Posterior cingulate gyrus (tissue), 11 donors: ENCODE measurements around the gene ATL1.

Experiments
- DNase-seq, 10 donors: peaks; one replicate each; pipeline versions ENCODE4 v3.0.0 to v3.0.0-alpha.2; 2020 to 2021; ENCODE audit warnings: mixed read lengths in 3 of 10
- intact Hi-C: fragments of 100-400 bp; cut with DNase I; formaldehyde crosslinking; loops from one replicate; pipeline ENCODE4 v1.15.1; 2023

The ATL1 gene

DNA sequence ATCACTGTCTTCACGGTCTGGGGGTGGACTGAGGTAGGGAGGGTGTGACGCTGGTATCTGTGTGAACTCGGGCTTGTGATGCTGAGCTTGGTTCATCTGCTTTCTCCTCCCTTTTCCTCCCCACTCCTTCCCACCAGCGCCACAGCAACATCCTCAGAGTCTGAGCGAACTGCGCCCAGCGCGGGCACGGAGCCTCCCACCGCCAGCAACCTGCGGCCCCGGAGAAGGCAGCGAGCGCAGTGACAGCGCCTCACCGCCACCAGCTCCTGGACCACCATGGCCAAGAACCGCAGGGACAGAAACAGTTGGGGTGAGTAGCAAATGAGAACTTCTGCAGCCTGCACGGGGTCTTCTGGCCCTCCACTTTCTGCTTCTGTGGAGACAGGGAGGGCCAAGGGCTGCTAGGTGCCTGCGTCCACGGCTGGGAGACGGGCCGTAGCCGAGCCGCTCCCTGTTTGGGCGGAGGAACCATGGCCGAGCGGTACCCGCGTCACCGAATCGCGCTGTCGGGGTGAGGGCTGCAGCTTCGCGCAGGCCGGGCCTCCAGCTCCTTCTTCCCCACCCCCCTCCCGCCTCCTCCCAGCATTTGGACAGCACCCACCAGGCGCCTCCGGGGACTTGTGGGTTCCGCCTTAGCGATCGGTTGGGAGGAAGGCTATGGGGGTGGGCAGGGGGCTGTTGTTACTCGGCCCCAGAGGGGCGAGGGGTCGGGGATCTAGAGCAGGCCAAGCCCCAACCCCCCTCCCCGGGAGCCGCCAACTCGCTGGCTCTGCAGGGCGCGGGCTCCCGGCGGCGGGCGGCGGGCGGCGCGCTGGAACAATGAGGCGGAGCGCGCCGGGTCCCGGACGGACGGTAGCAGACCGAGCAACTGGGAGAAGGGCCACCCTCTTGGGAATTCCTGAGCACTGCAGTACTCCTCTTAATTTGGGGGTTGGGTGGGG lies at the start of gene ATL1:
Gene ATL1 (plus strand): TSS at position 156 of the 941 bp plus-strand sequence. CDS start 121 bp downstream, at position 277.
- intact Hi-C loops: loop anchor here (2.0 kb wide), 2 partner anchors 109 to 271 kb away; partner anchors contain the start of genes NIN and SAV1
- peak; percentile 68 to 96 (median 80) for DNase-seq

DNA sequence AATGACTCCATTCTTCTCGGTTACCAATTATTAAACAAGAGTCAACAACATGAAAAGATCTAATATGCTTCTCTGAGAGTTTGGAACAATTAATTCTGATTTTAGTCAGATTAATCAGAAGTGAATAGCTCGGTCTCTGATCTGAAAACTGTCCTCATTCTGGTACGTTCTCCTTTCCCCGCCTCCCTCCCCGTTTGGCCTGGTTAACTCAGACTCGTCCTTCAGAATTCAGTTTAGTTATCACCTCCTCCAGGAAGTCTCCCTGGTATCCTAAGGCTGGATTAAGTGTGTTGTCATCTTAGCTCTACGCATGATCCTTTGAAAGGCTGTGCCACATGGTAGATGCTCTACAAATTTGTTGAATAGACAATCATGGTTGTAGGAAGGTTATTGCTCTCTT lies 49.8 kb upstream of the ATL1 start:
- intact Hi-C loops: no loop called here
- no peak for DNase-seq

DNA sequence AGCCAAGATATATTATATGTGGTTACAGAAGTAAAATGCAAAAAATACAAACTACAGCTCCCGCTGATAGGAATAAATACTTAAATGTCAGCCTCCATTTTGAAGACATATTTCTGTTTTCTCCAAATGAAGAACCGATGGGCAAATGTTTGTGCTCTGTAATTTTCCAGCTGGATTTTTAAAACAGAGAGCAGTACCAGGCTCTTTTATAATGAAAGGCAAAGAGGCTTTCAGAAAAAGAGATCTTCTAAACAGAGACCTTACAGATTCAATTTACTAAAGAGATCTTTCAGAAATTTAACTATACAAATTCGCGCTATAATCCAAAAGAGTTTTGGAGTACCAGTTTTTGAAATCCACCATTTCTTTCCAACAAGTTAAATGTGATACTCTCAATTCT lies 47.5 kb upstream of the ATL1 start:
- intact Hi-C loops: no loop called here
- no peak for DNase-seq

- intact Hi-C loops: no loop called here
- no peak for DNase-seq
These were observed 43.9 kb upstream of the ATL1 start for GRCh38 chr14:50516091-50516490.

- no peak for DNase-seq
- intact Hi-C loops: no loop called here
These were observed 38.8 kb upstream of the ATL1 start for GRCh38 chr14:50520947-50521815.

- no peak for DNase-seq
- intact Hi-C loops: no loop called here
These were observed 38.0 kb upstream of the ATL1 start for GRCh38 chr14:50521912-50522341.

DNA sequence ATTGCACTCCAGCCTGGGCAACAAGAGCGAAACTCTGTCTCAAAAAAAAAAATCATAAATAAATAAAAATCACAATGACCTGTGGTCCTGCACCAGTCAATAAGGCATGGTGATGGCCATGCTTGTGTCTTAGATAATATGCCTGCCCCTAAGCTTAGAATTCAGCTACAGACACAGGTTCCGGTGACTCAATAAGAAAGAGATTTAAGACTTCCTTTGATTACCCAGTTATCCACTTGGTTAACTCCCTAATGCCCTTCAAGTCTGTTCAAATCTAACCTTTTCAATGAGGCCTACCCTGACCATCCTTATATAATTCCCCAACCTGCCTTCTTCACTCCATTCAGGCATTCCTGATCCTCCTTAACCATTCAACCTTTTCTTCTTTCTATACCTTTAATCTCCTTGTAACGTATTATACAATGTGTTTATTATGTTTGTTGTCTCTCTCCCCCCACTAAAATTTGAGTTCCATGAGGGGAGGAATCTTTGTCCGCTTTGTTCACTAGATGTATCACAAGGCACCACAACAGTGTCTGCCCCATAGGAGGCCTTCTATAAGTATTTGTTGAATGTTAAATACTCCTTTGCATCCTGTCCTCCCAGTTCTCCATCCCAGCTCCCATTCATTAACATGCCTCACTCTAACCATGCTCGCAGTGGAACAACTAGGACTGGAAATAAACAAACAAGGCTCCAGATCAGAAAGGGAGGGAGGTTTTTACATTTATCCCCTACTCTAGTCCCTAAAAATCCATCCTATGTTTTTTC lies 36.5 kb upstream of the ATL1 start:
- intact Hi-C loops: no loop called here
- DNase-seq: no peak

DNA sequence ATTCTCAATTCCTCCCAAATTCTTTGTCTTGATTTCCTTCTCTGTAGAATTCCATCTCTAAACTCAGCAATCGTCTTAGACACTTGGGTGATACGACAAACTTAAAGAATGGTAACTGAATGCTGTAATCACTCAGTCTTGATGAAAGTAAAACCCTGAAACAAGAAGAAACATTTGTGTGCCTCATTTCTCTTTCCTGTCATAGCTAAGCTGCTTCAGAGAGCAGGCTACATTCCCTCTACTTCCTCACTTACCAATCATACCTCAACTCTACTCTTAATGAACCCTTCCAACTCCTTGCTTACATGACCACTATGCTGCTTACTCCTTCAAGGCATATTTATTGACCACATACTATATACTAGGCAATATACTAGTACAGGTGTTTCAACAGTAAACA lies 35.9 kb upstream of the ATL1 start:
- DNase-seq: no peak
- intact Hi-C loops: no loop called here

GRCh38 chr14:50524731-50525515 lies 35.0 kb upstream of the ATL1 start:
- DNase-seq: no peak
- intact Hi-C loops: loop anchor here (5.0 kb wide), 1 partner anchor 73 kb away; no protein-coding TSS in a partner anchor

DNA sequence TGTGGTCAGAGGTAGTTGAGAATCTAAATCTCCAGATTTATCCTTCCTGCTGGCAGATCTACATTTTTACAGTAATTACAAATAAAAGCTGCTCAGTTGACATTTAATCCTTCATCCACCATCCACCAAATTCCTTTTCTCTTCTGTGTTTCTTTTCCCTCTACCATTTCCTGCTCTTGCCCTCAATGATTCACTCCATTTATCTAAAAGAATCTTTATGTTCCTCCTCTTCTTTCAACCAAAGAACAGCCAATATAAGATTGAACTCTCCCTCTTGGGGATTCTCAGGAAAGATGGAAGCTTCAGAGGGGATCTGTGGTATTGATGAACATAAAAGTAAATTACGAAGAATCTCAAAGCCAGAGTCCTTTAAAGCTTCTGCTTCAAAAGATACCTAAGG lies 31.9 kb upstream of the ATL1 start:
- intact Hi-C loops: loop anchor here (5.0 kb wide), 1 partner anchor 76 kb away; no protein-coding TSS in a partner anchor

GRCh38 chr14:50529288-50530179 lies 30.4 kb upstream of the ATL1 start:
- intact Hi-C loops: loop anchor here (5.0 to 10.0 kb wide), 3 partner anchors 77 to 295 kb away; partner anchors contain the start of genes CDKL1 and SOS2
- no peak for DNase-seq

More for the DNA sequence above, 31.9 kb upstream of the ATL1 start:
- DNase-seq: no peak

DNA sequence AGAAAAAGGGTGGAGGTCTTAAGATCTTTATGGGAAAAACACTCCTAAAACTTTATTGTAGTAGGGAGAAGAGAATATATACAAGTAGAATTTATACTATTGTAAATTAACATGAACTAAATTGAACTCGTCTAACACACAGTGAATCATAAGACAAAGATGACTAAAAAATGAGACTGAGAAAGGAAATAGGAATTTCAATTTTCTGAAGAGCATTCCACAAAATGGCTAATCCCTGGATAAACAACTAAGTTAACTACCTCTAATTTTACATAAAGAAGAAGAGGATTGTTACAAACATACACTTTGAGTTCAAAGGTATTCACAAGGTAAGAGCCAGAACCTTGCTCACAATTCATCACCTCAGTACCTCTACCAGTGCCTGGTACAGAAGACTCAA lies 29.6 kb upstream of the ATL1 start:
- no peak for DNase-seq
- intact Hi-C loops: loop anchor here (5.0 to 10.0 kb wide), 2 partner anchors 133 to 296 kb away; partner anchors contain the start of genes CDKL1 and SOS2

- DNase-seq: no peak
- intact Hi-C loops: loop anchor here (5.0 to 10.0 kb wide), 2 partner anchors 134 to 296 kb away; partner anchors contain the start of genes CDKL1 and SOS2
These were observed 29.1 kb upstream of the ATL1 start for GRCh38 chr14:50530794-50531365.

DNA sequence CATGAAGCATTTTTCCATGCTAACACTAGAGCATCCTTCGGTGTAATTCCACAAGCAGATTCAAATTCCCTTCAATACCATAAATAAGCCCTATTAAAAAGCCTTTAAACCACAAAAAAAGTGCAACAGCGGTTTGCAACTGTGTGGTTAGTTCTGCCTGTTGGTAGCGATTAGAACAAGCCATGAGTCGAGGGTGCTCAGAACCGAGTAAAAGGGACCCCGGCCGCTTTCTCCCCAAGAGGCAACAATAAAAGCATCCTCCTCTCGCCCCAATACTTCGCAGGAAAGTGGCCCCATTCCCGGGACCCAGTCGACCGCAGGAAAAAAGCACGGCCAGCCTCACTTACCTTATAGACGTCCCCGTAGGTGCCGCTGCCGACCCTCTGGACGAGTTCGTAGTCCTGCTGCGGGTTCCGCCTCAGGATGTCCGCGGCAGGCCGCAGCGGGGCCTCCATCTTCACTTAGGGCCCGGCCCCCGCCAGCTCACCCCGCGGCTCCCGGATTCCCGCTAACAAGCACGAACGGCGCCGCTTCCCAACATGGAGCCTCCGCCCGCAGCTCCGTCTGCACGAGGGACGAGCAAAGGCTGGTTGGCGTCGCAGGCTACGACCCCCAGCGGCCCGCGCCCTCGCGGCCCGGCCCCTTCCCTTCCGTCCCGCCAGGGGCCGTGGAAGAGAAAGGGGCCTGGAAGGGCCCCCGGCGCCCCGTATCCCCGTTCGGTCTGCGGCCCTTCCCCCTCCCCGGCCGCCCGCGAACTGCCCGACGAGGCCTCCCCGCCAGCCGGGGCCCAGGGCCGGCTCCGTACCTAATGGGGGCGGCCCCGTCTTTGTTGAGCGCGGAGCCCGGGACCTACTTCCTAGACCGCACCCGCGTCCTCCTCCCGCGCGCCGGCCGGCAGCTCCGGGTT lies 28.1 kb upstream of the ATL1 start:
- DNase-seq: peak; percentile 32 to 92 (median 49)
- intact Hi-C loops: loop anchor here (1.0 to 10.0 kb wide), 5 partner anchors 135 to 297 kb away; partner anchors contain the start of genes CDKL1, DMAC2L, L2HGDH and SOS2

GRCh38 chr14:50532502-50533240 lies 27.3 kb upstream of the ATL1 start, which contains the start of gene MAP4K5:
Gene MAP4K5 (minus strand): TSS chr14:50532569. CDS start chr14:50532049, 520 bp downstream.
- peak; percentile 84 to 99 (median 92) for DNase-seq
- intact Hi-C loops: loop anchor here (1.0 to 10.0 kb wide), 5 partner anchors 135 to 298 kb away; partner anchors contain the start of genes CDKL1, DMAC2L, L2HGDH and SOS2
